ENCODE data around the gene VIL1.

The VIL1 gene

DNA sequence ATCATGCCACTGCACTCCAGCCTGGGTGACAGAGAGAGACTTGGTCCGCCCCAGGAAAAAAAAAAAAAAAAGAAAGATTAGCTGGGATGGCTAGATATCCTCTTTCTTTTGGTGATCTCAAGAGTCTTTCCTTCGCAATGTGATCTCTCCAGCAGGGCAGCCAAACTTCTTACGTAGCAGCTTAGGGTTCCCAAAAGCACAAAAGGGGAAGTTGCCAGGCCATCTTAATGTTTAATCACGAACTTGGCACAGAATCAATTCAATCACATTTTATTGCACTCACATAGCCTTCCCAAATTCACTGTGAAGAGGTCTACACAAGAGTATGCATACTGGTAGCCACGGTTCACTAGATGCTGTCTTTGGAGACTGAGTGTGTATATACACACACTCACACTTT lies 53.1 kb downstream of the VIL1 start:
- no peak overlapping the region for H3K4me3 ChIP-seq (ENCODE audit: low read length)
- TF ChIP-seq, protein P1, sequence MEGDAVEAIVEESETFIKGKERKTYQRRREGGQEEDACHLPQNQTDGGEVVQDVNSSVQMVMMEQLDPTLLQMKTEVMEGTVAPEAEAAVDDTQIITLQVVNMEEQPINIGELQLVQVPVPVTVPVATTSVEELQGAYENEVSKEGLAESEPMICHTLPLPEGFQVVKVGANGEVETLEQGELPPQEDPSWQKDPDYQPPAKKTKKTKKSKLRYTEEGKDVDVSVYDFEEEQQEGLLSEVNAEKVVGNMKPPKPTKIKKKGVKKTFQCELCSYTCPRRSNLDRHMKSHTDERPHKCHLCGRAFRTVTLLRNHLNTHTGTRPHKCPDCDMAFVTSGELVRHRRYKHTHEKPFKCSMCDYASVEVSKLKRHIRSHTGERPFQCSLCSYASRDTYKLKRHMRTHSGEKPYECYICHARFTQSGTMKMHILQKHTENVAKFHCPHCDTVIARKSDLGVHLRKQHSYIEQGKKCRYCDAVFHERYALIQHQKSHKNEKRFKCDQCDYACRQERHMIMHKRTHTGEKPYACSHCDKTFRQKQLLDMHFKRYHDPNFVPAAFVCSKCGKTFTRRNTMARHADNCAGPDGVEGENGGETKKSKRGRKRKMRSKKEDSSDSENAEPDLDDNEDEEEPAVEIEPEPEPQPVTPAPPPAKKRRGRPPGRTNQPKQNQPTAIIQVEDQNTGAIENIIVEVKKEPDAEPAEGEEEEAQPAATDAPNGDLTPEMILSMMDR (IDR thresholded peaks at IDR 0.05; ENCODE audit: insufficient read depth, low read depth, low read length, missing control alignments) = no peak

DNA sequence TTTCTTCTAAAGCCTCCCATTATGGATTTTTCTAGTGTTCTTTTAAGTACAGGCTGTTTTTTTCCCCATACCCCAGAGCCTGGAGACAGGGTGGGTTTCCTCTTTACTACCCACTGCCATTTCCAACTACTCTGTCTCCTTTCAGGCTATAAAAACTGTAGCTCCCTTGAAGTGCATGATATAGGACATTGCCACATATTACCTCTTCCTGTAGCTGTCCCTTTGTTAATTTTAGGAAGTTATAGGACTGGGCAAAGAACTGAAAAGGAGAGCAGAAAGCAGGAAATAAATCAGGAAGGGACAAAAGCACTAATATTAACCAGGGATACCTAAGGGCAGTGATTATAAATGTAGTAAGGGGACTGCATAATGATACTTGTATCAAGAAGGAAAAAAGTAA lies 54.1 kb downstream of the VIL1 start:
- DNase-seq (ENCODE audit: low read depth) = no peak
- H3K4me3 ChIP-seq (ENCODE audit: low read length) = no peak overlapping the region
- TF ChIP-seq, protein P1 (IDR thresholded peaks at IDR 0.05; ENCODE audit: insufficient read depth, low read depth, low read length, missing control alignments) = no peak

More for the DNA sequence above, 53.1 kb downstream of the VIL1 start:
- no peak for DNase-seq (ENCODE audit: low read depth)

DNA sequence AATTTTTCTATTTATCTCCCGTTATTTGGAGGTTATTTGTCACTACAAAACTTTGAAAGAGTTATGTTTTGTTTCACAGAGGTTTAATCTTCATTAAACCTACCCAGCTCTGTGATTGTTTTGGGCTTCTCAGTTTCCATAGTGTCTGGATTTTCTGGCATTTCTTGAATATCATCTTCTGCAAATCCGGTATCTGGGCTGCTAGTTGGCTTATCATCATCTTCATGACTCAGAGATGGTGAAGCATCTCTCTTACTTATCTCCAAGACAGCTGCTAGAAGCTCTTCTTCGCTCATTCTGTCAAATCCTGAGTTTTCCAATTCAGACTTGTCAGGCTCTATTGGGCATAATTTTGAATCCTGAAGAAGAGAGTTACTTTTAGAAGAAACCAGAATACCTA lies 55.6 kb downstream of the VIL1 start:
- TF ChIP-seq, protein P1 (IDR thresholded peaks at IDR 0.05; ENCODE audit: insufficient read depth, low read depth, low read length, missing control alignments) = no peak
- peak; percentile 4 for DNase-seq (ENCODE audit: low read depth)
- H3K4me3 ChIP-seq (ENCODE audit: low read length) = no peak overlapping the region

GRCh38 chr2:218476676-218477075 lies 57.8 kb downstream of the VIL1 start:
- no peak overlapping the region for H3K4me3 ChIP-seq (ENCODE audit: low read length)
- DNase-seq (ENCODE audit: low read depth) = no peak
- TF ChIP-seq, protein P1 (IDR thresholded peaks at IDR 0.05; ENCODE audit: insufficient read depth, low read depth, low read length, missing control alignments) = no peak

- no peak for DNase-seq (ENCODE audit: low read depth)
- no peak overlapping the region for H3K4me3 ChIP-seq (ENCODE audit: low read length)
- TF ChIP-seq, protein P1 (IDR thresholded peaks at IDR 0.05; ENCODE audit: insufficient read depth, low read depth, low read length, missing control alignments) = no peak
Measured at GRCh38 chr2:218477247-218477646, 58.3 kb downstream of the VIL1 start.

DNA sequence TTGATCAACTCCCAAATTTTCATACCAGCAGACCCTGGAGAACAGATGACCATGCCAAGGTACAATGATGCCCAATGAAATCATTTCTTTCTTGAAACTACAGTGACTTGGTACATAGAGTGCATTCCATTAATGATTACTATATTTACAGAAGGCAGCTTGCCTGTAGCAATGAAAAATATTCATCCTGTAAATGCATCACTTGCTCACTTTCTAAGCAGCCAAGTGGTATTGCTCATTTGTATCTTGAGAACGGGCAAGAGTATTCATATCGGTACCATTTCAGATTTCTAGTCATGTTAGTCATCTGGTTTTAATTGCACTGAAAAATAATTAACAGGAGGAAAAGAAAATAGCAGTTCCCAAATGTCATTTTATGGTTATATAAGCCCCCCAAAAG lies 59.6 kb downstream of the VIL1 start:
- TF ChIP-seq, protein P1 (IDR thresholded peaks at IDR 0.05; ENCODE audit: insufficient read depth, low read depth, low read length, missing control alignments) = no peak
- DNase-seq (ENCODE audit: low read depth) = no peak
- no peak overlapping the region for H3K4me3 ChIP-seq (ENCODE audit: low read length)

DNA sequence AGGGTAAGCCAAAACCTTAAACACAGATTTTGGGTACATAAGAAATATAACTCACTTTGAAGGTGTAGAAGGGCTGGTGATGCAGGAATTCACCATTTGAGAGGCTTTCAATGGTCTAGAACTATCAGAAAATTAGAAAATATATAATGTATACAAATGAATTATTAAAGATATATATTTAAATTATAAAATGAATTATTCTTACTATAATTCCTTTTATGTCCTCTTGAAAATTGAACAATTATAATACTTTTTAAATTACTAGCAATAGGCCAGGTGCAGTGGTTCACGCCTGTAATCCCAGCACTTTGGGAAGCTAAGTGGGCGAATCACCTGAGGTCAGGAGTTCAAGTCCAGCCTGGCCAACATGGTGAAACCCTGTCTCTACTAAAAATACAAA lies 60.7 kb downstream of the VIL1 start:
- no peak for DNase-seq (ENCODE audit: low read depth)
- TF ChIP-seq, protein P1 (IDR thresholded peaks at IDR 0.05; ENCODE audit: insufficient read depth, low read depth, low read length, missing control alignments) = no peak
- no peak overlapping the region for H3K4me3 ChIP-seq (ENCODE audit: low read length)
